ENCODE data around the gene CDH3. TPM values are rescaled to one million over a fixed set of nuclear protein-coding genes. Genes with fewer than 3 reads are reported as not detected.

CDH3 gene
- total and polyA plus RNA-seq, 2 experiments from 2014 or later = 62.4 to 77.6 TPM

DNA sequence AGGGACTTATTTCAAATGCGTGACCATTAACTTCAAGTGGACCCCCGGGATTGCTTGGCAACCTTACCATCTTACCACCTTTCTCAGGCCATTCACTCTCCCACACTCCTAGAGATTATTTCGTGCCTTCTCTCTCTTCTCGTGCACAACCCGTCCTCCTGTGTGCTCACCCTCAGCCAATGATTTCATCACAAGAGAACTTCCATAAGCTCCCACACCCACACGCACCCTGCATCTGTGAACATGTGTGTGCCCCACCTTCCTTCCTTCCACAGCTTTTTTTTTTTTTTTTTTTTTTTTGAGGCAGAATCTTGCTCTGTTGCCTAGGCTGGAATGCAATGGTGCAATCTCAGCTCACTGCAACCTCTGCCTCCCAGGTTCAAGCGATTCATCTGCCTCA lies 27.4 kb upstream of the CDH3 start:
- H3K27me3 ChIP-seq = no peaks in the 10 kb centered on the region
- no peaks in the 10 kb centered on the region for H3K36me3 ChIP-seq (replicated peaks; ENCODE audit: insufficient read depth, low read depth)
- TF ChIP-seq EZH2 (IDR thresholded peaks at IDR 0.05; ENCODE audit: borderline replicate concordance) = no peak
- 92% methylated on average over 7 of the region's 7 CpGs for WGBS (ENCODE audit: low lambda C conversion rate, missing lambda C conversion rate)
- no peaks in the 10 kb centered on the region for H4K20me1 ChIP-seq (ENCODE audit: insufficient read depth, poor library complexity, severe bottlenecking)
- no peaks in the 10 kb centered on the region for H3K9me2 ChIP-seq (replicated peaks; ENCODE audit: insufficient read depth)
- H3K4me3 ChIP-seq = no peak overlapping the region
- H3K79me2 ChIP-seq = no peaks in the 10 kb centered on the region
- no peak overlapping the region for H2AFZ ChIP-seq
- no peaks in the 10 kb centered on the region for H3K4me1 ChIP-seq (ENCODE audit: insufficient read depth)
- H3K4me2 ChIP-seq = no peak overlapping the region
- no peak overlapping the region for H3K27ac ChIP-seq
- peaks cover 5% of the 10 kb centered on the region for H3K9me3 ChIP-seq (ENCODE audit: low read depth)
- no peak for DNase-seq (ENCODE audit: low spot score)

DNA sequence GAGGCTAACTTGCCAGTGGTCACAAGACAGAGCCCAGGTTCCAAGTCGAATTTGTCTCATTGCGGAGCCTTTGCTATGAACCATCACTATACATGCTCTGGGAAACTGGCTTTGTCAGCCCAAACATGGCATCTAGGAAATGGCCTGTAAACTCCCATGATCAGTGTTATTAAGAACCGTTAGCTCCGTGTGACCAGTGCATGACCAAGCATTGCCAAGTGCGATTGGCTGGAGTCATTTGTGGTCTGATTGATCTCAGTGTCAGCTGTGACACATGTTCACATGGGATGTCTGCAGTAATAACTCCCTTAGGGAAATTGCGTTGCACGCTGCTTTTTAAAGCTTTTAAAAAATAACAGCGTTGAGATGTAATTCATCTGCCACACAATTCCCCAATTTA lies 18.6 kb upstream of the CDH3 start:
- Histone ChIP-seq H3K79me2 (no peaks in the 10 kb centered on the region), H3K4me1 (ENCODE audit: insufficient read depth) (no peaks in the 10 kb centered on the region), H3K4me2 (no peak overlapping the region), H3K9me2 (replicated peaks; ENCODE audit: insufficient read depth) (no peaks in the 10 kb centered on the region), H4K20me1 (ENCODE audit: insufficient read depth, poor library complexity, severe bottlenecking) (no peaks in the 10 kb centered on the region), H2AFZ (no peak overlapping the region), H3K27me3 (no peaks in the 10 kb centered on the region), H3K4me3 (no peak overlapping the region), H3K36me3 (replicated peaks; ENCODE audit: insufficient read depth, low read depth) (no peaks in the 10 kb centered on the region), H3K9me3 (ENCODE audit: low read depth) (no peaks in the 10 kb centered on the region), H3K27ac (no peak overlapping the region)
- no peak for TF ChIP-seq CTCF (IDR thresholded peaks at IDR 0.05; ENCODE audit: poor library complexity)
- no peak for TF ChIP-seq EZH2phosphoT487 (IDR thresholded peaks at IDR 0.05; ENCODE audit: low read depth, severe bottlenecking, unreplicated experiment)
- no peak for TF ChIP-seq EZH2 (IDR thresholded peaks at IDR 0.05; ENCODE audit: borderline replicate concordance)
- DNase-seq (ENCODE audit: low spot score) = no peak
- WGBS (ENCODE audit: low lambda C conversion rate, missing lambda C conversion rate) = 86% methylated on average over 8 of the region's 8 CpGs

GRCh38 chr16:68627951-68628425 lies 17.1 kb upstream of the CDH3 start:
- Histone ChIP-seq H4K20me1 (ENCODE audit: insufficient read depth, poor library complexity, severe bottlenecking) (no peaks in the 10 kb centered on the region), H3K9me2 (replicated peaks; ENCODE audit: insufficient read depth) (no peaks in the 10 kb centered on the region), H3K27ac (no peak overlapping the region), H3K4me2 (no peak overlapping the region), H2AFZ (no peak overlapping the region), H3K36me3 (replicated peaks; ENCODE audit: insufficient read depth, low read depth) (no peaks in the 10 kb centered on the region), H3K4me3 (no peak overlapping the region), H3K79me2 (no peaks in the 10 kb centered on the region), H3K4me1 (ENCODE audit: insufficient read depth) (no peaks in the 10 kb centered on the region), H3K27me3 (no peaks in the 10 kb centered on the region), H3K9me3 (ENCODE audit: low read depth) (no peaks in the 10 kb centered on the region)
- no peak for DNase-seq (ENCODE audit: low spot score)
- 67% methylated on average over 5 of the region's 5 CpGs for WGBS (ENCODE audit: low lambda C conversion rate, missing lambda C conversion rate)
- TF ChIP-seq CTCF (IDR thresholded peaks at IDR 0.05; ENCODE audit: poor library complexity) (no peak), EZH2phosphoT487 (IDR thresholded peaks at IDR 0.05; ENCODE audit: low read depth, severe bottlenecking, unreplicated experiment) (no peak), EZH2 (IDR thresholded peaks at IDR 0.05; ENCODE audit: borderline replicate concordance) (no peak)

DNA sequence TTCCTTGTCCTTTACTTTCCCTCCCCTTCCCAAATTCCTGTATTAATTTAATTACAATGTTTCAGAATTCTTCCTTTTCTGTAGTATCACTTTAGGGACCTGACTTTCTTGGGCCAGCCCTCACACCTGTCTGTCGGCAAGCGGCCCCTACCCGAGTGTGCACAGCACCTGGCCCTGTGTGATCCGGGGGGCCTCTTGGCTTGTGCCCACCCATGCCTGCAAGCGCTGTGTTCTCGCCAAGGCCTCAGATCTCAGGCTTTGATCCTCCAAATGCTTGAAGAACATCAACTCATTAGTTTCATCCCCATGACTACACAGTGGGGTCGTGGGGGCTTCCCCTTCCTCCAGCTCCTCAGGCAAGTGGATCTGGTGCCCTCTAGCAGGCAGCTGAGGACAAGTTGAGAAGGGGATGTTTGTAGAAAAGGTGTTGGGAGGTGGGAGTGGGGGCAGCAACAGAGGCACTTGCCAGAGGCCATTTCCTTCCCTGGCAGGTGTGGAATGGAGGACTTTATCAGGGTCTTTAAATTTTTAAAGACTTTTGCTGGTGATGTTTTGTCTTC lies 15.7 kb upstream of the CDH3 start:
- no peak for DNase-seq (ENCODE audit: low spot score)
- WGBS (ENCODE audit: low lambda C conversion rate, missing lambda C conversion rate) = 81% methylated on average over 7 of the region's 7 CpGs
- no peaks in the 10 kb centered on the region for H4K20me1 ChIP-seq (ENCODE audit: insufficient read depth, poor library complexity, severe bottlenecking)
- no peaks in the 10 kb centered on the region for H3K36me3 ChIP-seq (replicated peaks; ENCODE audit: insufficient read depth, low read depth)
- no peaks in the 10 kb centered on the region for H3K27me3 ChIP-seq
- H3K27ac ChIP-seq = no peak overlapping the region
- H3K4me2 ChIP-seq = no peak overlapping the region
- no peak overlapping the region for H2AFZ ChIP-seq
- no peak overlapping the region for H3K4me3 ChIP-seq
- TF ChIP-seq EZH2 (IDR thresholded peaks at IDR 0.05; ENCODE audit: borderline replicate concordance) (no peak), EZH2phosphoT487 (IDR thresholded peaks at IDR 0.05; ENCODE audit: low read depth, severe bottlenecking, unreplicated experiment) (no peak), CTCF (IDR thresholded peaks at IDR 0.05; ENCODE audit: poor library complexity) (no peak)
- H3K4me1 ChIP-seq (ENCODE audit: insufficient read depth) = no peaks in the 10 kb centered on the region
- H3K79me2 ChIP-seq = no peaks in the 10 kb centered on the region
- no peaks in the 10 kb centered on the region for H3K9me2 ChIP-seq (replicated peaks; ENCODE audit: insufficient read depth)
- H3K9me3 ChIP-seq (ENCODE audit: low read depth) = no peaks in the 10 kb centered on the region

All from hepatocyte (in vitro differentiated cells).